NCI-H2196 (cell line): Measurements from ENCODE around the gene ATG2B.
"Not testable (repeated sequence)": the region's sequence is repeated elsewhere in the genome, so short reads cannot be mapped to it uniquely, and the experiment has no call there.

Experiments
- DNase-seq: peaks from one replicate; lab custom pipeline; 2025; ENCODE audit not compliant: unreplicated experiment; lab: John Stamatoyannopoulos, UW

Gene ATG2B

GRCh38 chr14:96383445-96383844 is 20.3 kb upstream of the ATG2B start:
- no peak for DNase-seq

GRCh38 chr14:96380735-96381134 is 17.6 kb upstream of the ATG2B start:
- DNase-seq = no peak

GRCh38 chr14:96376093-96376492 is 13.0 kb upstream of the ATG2B start:
- DNase-seq = no peak

- no peak for DNase-seq
Observed at GRCh38 chr14:96373538-96373937, 10.4 kb upstream of the ATG2B start.

- DNase-seq = no peak
Observed at GRCh38 chr14:96370528-96370927, 7.4 kb upstream of the ATG2B start.

- no peak for DNase-seq
Observed at GRCh38 chr14:96368534-96368933, 5.4 kb upstream of the ATG2B start.

DNA sequence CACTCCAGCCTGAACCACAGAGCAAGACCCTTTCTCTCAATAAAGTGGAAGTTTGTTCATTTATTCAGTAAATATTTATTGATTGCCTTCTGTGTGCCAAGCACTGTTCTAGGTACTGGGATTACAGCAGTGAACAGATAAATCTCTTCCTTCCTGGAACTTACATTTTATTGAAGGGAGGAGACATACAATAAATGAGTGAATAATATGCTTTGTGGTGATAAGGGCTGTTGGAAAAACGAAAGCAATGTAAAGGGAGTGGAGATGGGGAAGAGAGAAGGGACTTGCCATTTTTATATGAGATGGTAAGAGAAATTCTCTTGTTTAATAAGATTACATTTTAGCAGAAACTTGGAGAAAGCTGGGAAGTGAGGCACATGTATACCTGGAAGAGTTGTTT is 1.8 kb upstream of the ATG2B start:
- no peak for DNase-seq

DNA sequence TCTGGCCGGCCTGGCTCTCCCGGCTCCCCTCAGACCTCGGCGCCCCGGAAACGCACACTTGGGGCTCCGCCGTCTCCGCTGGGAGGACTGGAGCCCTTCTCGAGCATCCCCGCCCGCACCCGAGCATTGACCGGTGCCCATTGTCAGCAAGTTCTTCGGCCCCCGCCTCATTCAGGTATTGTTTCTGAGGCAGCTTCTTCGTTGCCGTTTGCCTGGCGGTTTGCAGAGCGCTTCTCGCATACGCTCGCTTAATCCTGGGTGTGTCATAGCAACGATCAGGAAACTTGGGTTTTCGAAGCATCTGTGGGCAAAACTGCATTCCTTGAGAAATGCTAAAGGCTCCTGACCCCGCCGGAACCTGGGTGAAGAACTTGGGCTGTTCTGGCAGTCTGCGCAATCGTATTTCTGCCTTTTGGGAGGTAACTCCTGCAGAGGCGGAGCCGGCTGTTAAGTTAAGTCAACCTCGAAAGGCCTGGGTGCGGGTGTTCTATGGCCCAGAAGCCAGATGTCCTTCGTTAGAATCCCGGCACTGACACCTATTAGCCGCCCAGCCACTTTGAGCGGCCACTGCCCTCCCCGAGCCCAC is 703 bp upstream of the ATG2B start:
- peak; percentile 3 for DNase-seq

GRCh38 chr14:96362071-96362964 is 823 bp downstream of the ATG2B start:
- DNase-seq = peak; percentile 40

DNA sequence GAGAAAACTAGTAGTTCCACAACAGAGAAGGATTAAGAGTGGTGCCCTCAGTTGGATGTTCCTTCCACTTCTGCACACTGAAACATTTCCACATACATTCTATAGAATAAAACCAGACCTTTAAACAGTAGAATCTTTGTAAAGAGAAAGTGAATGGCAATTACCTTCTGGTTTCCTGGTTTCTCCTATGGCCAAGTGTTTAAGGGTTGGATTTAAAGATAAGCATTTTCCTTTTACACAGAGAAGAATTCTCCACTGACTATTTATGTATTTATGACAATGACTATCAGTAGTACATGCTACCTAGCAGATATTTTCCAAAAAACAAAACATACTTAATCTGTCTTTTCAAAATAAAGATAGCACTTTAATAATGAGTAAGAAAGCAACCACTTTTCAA is 3.2 kb downstream of the ATG2B start:
- no peak for DNase-seq

GRCh38 chr14:96357216-96357615 is 5.9 kb downstream of the ATG2B start:
- DNase-seq = no peak

DNA sequence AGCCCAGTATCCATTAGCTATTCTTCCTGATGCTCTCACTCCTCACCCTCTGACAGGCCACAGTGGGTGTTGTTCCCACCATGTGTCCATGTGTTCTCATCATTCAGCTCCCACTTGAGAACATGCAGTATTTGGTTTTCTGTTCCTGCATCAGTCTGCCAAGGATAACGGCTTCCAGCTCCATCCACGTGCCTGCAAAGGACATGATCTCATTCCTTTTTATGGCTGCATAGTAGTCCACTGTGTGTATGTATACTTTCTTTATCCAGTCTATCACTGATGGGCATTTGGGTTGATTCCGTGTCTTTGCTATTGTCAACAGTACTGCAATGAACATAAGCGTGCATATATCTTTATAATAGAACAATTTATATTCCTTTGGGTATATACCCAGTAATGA is 8.9 kb downstream of the ATG2B start:
- no peak for DNase-seq

GRCh38 chr14:96352708-96353107 is 10.4 kb downstream of the ATG2B start:
- no peak for DNase-seq

- DNase-seq = no peak
Observed at GRCh38 chr14:96351986-96352385, 11.2 kb downstream of the ATG2B start.

DNA sequence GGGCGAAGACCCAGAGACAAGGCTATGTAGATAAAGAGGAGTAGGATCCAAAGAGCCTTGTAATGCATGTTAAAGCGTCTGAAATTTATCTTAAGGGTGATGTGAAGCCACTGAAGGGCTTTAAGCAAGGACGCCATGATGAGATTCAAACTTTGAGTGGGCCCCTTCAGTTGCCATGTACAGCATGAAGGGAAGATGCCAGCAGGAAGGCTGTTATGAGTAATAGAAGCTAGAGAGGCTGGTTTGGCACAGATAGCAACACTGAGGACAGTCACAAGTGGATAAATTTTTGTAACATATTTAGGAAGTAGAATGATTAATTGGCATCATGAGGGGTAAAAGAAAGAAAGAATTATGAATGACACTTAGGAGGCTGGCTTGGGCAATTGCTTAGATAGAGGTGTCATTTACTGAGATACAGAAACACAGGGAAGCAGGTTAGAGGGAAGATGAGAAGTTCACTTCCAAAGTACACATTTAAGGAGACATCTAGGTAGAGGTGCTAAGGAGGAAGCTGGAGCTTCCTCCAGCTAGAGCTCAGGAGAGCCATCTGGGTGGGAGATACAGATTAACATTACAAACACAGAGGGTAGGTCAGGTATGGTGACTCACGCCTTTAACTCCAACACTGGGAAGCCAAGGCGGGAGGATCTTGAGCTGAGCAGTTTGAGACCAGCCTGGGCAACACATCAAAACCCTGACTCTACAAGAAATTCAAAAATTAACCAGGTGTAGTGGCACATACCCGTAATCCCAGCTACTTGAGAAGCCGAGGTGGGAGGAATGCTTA is 13.7 kb downstream of the ATG2B start:
- DNase-seq = no peak

- DNase-seq = not testable (repeated sequence)
Observed at GRCh38 chr14:96347957-96348356, 15.2 kb downstream of the ATG2B start.

DNA sequence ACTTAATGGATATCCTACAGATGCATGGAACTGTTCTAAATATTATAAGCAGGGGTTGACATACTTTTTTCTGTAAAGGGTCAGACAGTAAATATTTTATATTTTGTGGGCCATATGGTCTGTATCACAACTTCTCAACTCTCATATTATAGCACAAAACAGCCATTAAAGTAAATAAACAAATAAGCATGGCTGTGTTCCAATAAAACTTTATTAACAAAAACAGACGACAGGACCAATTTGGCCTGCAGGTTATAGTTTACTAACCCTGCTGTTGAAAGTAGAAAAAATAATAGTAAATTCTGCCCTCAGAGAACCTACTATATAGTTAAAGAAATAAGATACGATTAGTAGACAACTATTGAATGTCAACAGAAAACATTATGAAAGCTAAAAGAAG is 17.5 kb downstream of the ATG2B start:
- no peak for DNase-seq

GRCh38 chr14:96341323-96341722 is 21.8 kb downstream of the ATG2B start:
- no peak for DNase-seq

DNA sequence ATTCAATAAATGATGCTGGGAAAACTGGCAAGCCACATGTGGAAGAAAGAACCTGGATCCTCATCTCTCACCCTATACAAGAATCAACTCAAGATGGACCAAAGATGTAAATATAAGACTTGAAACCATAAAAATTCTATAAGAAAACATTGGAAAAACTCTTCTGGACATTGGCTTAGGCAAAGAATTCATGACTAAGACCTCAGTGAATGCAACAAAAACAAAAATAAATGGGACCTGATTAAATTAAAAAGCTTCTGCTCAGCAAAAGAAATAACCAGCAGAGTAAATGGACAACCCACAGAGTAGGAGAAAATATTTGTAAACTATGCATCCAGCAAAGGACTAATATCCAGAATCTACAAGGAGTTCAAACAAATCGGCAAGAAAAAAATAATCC is 24.6 kb downstream of the ATG2B start:
- DNase-seq = no peak

GRCh38 chr14:96324219-96324618 is 38.9 kb downstream of the ATG2B start:
- no peak for DNase-seq

DNA sequence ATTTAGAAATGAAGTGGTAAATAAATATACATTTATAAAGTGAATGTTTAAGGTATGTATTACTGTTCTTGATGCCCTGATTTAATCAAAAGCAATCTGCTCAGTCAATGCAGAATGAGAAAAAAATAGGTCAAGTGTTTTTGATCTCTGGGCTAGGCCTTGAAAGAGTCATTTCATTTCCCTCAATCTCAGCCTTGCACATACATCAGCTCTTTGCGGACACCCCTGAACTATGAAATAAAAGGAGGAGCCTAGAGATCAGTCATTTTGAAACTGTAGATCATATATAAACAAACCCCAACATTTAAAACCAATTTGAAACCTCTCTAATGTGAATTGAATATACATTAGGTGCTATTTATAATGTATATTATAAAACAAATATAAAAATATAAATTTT is 42.5 kb downstream of the ATG2B start:
- DNase-seq = no peak

DNA sequence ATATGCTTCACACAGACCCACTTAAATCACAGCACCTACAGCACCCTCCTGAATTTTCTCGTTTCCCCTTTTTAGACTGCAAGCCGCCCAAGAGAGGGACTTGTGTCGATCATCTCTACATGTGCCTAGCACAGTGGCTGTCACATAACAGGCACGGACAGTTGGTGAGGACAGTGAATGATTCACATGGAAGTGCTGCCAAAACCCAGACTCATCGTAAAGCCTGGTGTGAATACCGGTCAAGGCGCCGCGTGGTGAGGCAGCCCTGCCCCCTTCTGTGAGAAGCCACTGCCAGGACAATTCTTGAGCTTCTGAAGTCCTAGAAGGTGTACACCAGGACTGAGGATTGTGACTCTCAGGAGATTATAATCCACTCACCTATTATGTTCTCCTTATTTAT is 44.3 kb downstream of the ATG2B start:
- no peak for DNase-seq
